Hepatocyte (in vitro differentiated cells): ENCODE results near the gene LRP1B. TPM values are rescaled to one million over a fixed set of nuclear protein-coding genes. Genes with fewer than 3 reads are reported as not detected.

Source experiments
- DNase-seq: peaks from one replicate; pipeline ENCODE4 v3.0.0-alpha.2; 2016; ENCODE audit warnings: low spot score
- H2AFZ ChIP-seq: fragments of 200-600 bp; sonication (generic); 2 replicates; pipeline ENCODE4 v1.6.0; 2016; ENCODE audit warnings: antibody characterized with exemption, mild to moderate bottlenecking
- H3K27ac ChIP-seq: fragments of 200-600 bp; sonication (generic); 2 replicates; pipeline ENCODE4 v1.5.1; 2016; ENCODE audit warnings: mild to moderate bottlenecking
- H3K27me3 ChIP-seq: fragments of 200-600 bp; sonication (generic); 2 replicates; pipeline ENCODE4 v1.6.1; 2016
- H3K36me3 ChIP-seq: fragments of 200-600 bp; sonication (generic); replicated peaks from 2 replicates; pipeline ENCODE4 v1.5.1; 2016; ENCODE audit warnings: low read depth; ENCODE audit not compliant: insufficient read depth
- H3K4me1 ChIP-seq: fragments of 200-600 bp; sonication (generic); 2 replicates; pipeline ENCODE4 v1.5.1; 2016; ENCODE audit warnings: mild to moderate bottlenecking, moderate library complexity; ENCODE audit not compliant: insufficient read depth
- H3K4me2 ChIP-seq: fragments of 200-600 bp; sonication (generic); 2 replicates; pipeline ENCODE4 v1.6.0; 2016
- H3K4me3 ChIP-seq: fragments of 200-600 bp; sonication (generic); 2 replicates; pipeline ENCODE4 v1.5.1; 2016; ENCODE audit warnings: mild to moderate bottlenecking
- H3K79me2 ChIP-seq: fragments of 200-600 bp; sonication (generic); 2 replicates; pipeline ENCODE4 v1.6.0; 2017; ENCODE audit warnings: mild to moderate bottlenecking
- H3K9me2 ChIP-seq: fragments of 200-600 bp; sonication (generic); replicated peaks from 2 replicates; pipeline ENCODE4 v1.6.0; 2017; ENCODE audit warnings: mild to moderate bottlenecking; ENCODE audit not compliant: insufficient read depth
- H3K9me3 ChIP-seq: fragments of 200-600 bp; sonication (generic); 2 replicates; pipeline ENCODE4 v1.5.1; 2016; ENCODE audit warnings: low read depth, mild to moderate bottlenecking
- H4K20me1 ChIP-seq: fragments of 200-600 bp; sonication (generic); 2 replicates; pipeline ENCODE4 v1.6.0; 2016; ENCODE audit warnings: mild to moderate bottlenecking; ENCODE audit not compliant: insufficient read depth, poor library complexity, severe bottlenecking
- CTCF ChIP-seq: fragments of 200-600 bp; sonication (generic); IDR thresholded peaks from 2 replicates; pipeline ENCODE4 v1.5.1; 2016; ENCODE audit warnings: antibody characterized with exemption, mild to moderate bottlenecking; ENCODE audit not compliant: poor library complexity
- EZH2 ChIP-seq: fragments of 200-600 bp; sonication (generic); IDR thresholded peaks from 2 replicates; pipeline ENCODE4 v1.6.1; 2016; ENCODE audit warnings: antibody characterized with exemption, mild to moderate bottlenecking, borderline replicate concordance
- EZH2phosphoT487 ChIP-seq: fragments of 200-600 bp; sonication (generic); IDR thresholded peaks from one replicate; pipeline ENCODE4 v1.6.1; 2018; ENCODE audit warnings: antibody characterized with exemption, mild to moderate bottlenecking, low read depth, moderate library complexity; ENCODE audit not compliant: unreplicated experiment, severe bottlenecking
- WGBS: methylation state at CpG from one replicate; pipeline ENCODE4 v1.1.6; 2016; ENCODE audit warnings: low lambda C conversion rate; ENCODE audit errors: missing lambda C conversion rate; 5-methylcytosine and 5-hydroxymethylcytosine counted together
- polyA plus RNA-seq: library from polyadenylated mRNA; unstranded; fragments of >200 nt; fragmentation: Nextera tagmentation; extraction: Ambion mirVana; gene quantifications from 2 replicates; pipeline ENCODE4 v1.2.1, GENCODE V29; 2016
- total RNA-seq: library from RNA; depleted of rRNA; stranded (reverse); fragments of >200 nt; gene quantifications from 2 replicates; pipeline ENCODE4 v1.2.3, GENCODE V29; 2014

LRP1B gene
- total and polyA plus RNA-seq, 2 experiments from 2014 or later, result 0.65 to 2.0 TPM

GRCh38 chr2:141522048-141522447 lies 608.8 kb downstream of the LRP1B start:
- H3K27ac ChIP-seq, result no peak overlapping the region
- H3K79me2 ChIP-seq, result no peaks in the 10 kb centered on the region
- H3K27me3 ChIP-seq, result no peaks in the 10 kb centered on the region
- WGBS, result 69% methylated on average over 3 of the region's 3 CpGs
- TF ChIP-seq EZH2phosphoT487 (no peak), EZH2 (no peak), CTCF (no peak)
- no peaks in the 10 kb centered on the region for H3K9me2 ChIP-seq
- no peaks in the 10 kb centered on the region for H3K36me3 ChIP-seq
- H2AFZ ChIP-seq, result no peak overlapping the region
- H4K20me1 ChIP-seq, result no peaks in the 10 kb centered on the region
- H3K4me3 ChIP-seq, result no peak overlapping the region
- no peaks in the 10 kb centered on the region for H3K4me1 ChIP-seq
- no peak for DNase-seq
- no peaks in the 10 kb centered on the region for H3K9me3 ChIP-seq
- no peak overlapping the region for H3K4me2 ChIP-seq

DNA sequence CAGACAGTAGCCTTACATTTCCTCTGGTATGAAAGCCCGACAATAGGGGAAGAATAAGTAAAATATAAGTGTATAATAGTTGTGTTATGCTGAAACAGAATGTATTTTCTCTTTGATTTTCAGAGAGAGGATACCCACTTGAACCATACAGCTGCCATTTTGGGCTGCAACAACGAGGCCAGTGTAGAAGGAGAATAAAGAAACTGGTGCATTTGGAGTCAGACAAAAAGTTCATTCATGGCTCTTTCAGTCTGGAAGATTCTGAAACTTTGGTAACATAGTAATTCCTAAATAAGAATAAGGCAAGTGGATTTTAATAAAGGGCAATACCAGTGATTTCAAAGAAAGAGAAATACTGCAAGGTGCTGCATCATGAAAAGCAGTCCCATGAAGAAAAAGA lies 610.9 kb downstream of the LRP1B start:
- TF ChIP-seq EZH2phosphoT487 (no peak), EZH2 (no peak), CTCF (no peak)
- Histone ChIP-seq H3K9me3 (no peaks in the 10 kb centered on the region), H3K4me3 (no peak overlapping the region), H3K4me2 (no peak overlapping the region), H3K9me2 (no peaks in the 10 kb centered on the region), H3K79me2 (no peaks in the 10 kb centered on the region), H3K27ac (no peak overlapping the region), H4K20me1 (no peaks in the 10 kb centered on the region), H3K36me3 (no peaks in the 10 kb centered on the region), H2AFZ (no peak overlapping the region), H3K4me1 (no peaks in the 10 kb centered on the region), H3K27me3 (no peaks in the 10 kb centered on the region)
- WGBS, result 88% methylated on average over 2 of the region's 2 CpGs
- DNase-seq, result no peak

DNA sequence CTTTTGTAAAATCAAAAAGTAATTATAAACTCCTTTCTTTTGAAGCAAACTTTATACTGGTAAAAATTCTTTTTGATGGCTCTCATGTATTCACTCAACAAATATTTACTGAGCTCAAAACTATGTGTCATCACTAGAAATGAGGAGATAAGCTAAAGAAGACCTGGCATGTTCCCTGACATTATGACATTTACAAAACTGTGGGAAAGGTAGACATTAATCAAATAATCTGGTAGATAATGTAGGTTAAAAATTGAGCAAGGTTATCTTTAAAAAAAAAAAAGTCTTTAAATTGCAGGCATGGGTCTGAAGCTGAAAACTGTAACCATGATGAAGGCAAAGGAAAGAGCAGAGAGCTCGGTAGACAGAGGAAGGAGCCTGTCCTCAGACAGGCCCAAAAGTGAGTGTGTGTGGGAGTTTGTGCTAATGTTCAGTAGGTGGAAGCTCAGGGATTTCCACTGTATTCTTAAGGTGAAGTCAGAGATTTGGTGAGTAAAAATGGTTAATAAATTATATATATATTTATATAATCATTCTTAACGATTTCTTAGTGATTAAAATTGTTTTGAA lies 612.9 kb downstream of the LRP1B start:
- no peaks in the 10 kb centered on the region for H3K9me3 ChIP-seq
- no peak for DNase-seq
- no peak for TF ChIP-seq EZH2phosphoT487
- no peak for TF ChIP-seq EZH2
- TF ChIP-seq CTCF, result no peak
- no peak overlapping the region for H2AFZ ChIP-seq
- H3K4me2 ChIP-seq, result no peak overlapping the region
- no peak overlapping the region for H3K4me3 ChIP-seq
- H3K9me2 ChIP-seq, result no peaks in the 10 kb centered on the region
- H3K79me2 ChIP-seq, result no peaks in the 10 kb centered on the region
- no peaks in the 10 kb centered on the region for H3K27me3 ChIP-seq
- H3K4me1 ChIP-seq, result no peaks in the 10 kb centered on the region
- H3K36me3 ChIP-seq, result no peaks in the 10 kb centered on the region
- no peak overlapping the region for H3K27ac ChIP-seq
- H4K20me1 ChIP-seq, result no peaks in the 10 kb centered on the region
- WGBS, result 87% methylated on average over 2 of the region's 2 CpGs
